GM18526 (cell line): ENCODE results near the gene RAP1GAP.

ENCODE experiments used
- POLR2A ChIP-seq: IDR thresholded peaks from 3 replicates; pipeline ENCODE4 v1.6.1; 2011; ENCODE audit not compliant: insufficient read length; ENCODE audit errors: extremely low read depth

The RAP1GAP gene

DNA sequence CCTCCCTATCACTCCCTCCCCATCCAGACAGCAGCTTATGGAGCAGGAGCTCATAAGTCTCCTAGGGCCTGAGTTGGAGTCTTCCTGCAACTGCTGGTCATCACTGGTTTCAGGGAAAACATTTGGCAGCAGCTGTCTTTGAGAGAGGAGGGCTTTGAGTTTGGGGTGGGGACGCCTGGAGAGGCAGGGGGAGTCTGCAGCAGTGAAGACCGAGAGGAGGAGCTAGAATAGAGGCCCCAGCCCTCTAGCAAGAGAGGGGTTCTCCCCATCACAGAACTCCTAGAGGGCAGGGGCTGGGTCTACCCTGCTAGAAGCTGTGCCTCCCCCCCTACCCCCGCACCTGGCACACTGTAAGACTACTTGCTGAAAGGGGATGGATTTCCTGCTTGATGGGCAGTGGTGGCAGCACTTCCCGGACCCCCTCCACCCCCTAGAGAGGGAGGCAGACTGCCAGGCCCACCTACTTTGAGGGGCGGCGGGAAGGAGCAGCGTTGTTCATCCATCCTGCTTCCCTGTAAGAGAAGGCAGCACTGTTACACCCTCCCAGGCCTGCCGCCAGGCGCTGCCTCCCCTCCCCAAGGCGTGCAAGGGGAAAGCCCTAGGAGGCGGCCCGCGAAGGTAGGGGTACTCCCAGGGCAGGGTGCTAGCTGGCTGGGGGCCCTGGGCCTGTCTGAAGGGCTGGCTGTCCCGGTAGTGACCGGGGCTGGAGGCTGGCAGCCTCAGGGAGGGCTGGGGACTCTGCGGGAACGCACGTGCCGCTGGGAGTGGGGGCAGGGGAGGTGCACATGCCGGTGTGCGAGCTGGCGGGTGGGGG is 50.4 kb downstream of the RAP1GAP start:
- no peak for TF ChIP-seq POLR2A

DNA sequence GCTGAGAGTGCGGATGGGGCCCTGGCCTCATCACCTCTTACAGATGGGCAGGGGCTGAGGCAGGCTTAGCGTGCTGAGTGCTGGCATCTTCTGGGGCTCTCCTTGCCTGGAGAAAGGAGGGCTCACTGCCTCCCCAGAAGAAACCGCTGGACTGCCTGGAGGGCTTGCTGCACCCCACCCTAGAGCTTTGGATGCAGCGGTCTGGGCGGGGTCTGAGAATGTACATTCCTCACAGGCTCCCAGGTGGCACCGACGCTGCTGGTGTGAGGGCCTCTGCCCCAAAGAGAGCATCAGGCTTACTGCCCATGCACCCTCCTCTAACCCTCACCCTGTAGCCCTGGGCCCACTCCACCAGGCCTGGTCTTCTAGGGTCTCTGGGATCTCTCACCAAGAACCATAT is 51.1 kb downstream of the RAP1GAP start:
- no peak for TF ChIP-seq POLR2A

DNA sequence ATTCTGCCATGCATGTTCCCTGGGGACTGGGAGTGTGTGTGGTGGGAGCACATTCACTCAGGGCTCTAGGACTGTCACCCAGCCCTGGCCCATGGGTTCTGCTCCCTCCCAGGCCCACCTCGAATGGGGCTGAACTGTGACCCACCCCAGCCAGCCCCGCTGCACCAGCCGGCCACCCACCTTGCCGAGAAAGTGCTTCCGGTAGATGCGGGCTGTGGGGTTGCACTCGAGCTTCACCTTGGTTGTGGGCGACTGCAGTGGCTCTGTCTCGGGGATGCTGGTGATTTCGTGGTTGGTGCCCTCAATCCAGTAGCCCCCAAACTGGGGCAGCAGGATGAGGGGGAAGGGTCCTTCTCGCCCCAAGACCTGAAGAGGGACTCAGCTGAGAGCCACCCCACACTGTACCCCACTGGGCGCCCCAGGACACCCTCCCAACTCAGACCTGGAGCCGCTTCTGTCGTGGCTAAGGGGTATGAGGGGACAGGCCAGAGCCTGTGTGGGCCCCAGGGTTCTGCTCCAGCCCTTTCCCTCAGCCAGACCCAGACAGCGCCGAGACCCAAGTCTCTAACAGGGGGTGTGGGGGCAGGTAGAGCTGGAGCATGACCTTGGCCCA is 51.9 kb downstream of the RAP1GAP start:
- TF ChIP-seq POLR2A: no peak

DNA sequence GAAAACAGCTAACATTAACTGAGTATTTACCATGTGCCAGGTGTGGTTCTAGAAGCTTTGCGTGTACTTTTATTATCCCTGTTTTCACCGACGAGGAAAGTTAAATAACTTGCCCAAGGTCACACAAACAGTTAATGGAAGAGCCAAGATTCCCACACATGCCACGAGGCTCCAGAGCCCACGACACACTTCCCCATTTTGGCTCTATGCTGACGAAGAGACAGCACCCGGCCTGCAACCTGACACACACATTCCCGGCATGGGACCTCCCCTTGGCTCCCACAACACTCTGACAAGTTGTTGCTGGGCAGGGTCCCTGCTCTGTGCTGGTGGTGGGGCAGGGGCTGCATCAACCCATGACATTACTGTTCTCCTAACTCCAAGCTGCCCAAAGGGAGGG is 52.8 kb downstream of the RAP1GAP start:
- TF ChIP-seq POLR2A: no peak

DNA sequence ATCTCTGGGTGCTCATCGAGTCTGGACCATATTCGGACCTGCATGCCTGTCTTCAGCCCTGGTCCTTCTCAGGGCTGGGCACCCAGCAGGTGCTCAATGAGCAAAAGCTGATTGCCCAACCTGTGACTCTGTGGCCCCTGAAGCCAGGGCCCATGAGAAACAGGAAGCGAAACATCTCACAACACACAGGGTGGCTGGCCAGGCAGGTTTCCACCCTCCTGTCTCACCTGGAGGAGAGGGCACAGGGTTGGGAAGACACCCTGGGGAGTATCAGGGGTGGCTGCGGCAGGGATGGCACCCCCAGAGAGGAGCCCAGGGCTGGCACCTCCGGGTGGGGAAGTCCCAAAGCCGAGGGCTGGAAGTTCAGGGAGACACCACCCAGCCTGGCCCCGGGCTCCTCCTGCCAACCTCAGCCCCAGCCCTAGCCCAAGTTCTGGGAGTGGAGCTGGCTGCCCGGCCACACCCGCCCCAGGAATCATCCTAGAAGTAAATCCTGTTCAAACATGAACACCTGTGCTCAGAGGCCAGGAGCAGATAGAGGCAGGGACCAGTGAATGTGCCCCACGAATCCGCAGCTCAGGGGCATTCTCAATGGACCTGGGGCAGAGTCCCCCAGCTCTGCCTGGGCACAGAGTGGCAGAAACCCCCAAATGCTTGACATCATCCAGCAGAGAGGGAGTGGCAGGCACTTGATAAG is 54.6 kb downstream of the RAP1GAP start:
- TF ChIP-seq POLR2A: no peak

DNA sequence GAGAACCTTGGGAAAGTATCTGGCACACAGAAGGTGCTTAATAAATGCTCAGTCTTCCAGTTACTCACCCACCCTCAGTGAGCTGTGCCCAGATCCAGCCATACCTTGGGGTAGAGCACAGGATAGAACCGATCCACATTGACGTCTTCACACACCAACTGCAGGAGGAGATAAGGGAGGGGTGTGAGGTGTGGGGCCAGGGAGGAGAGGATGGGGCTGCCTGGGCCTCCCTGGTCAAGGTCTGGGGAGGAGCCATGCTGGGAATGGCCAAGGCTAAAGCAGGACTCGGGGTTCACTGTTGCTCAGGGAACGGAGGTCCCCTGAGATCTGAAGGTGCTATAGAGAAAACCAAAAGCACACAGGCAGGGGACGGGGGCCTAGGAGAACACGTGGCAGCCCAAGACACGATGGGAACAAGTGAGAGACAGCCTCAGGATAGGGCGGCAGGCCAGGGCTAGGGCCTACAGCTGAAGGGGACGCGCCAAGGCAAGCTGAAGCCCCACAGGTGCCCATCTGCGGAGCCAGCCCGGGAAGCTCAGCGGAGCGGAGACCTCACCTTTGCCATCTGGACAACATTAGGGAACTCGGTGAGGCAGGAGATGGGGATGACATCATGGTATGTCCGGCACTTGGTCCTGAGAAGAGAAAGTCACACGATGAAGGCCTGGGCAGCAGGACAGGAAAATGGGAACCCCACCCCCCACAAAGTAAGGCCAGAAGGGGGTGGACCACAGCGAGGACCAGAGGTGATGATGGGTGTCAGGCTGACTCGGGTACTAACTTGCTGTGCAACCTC is 55.9 kb downstream of the RAP1GAP start:
- TF ChIP-seq POLR2A: no peak

DNA sequence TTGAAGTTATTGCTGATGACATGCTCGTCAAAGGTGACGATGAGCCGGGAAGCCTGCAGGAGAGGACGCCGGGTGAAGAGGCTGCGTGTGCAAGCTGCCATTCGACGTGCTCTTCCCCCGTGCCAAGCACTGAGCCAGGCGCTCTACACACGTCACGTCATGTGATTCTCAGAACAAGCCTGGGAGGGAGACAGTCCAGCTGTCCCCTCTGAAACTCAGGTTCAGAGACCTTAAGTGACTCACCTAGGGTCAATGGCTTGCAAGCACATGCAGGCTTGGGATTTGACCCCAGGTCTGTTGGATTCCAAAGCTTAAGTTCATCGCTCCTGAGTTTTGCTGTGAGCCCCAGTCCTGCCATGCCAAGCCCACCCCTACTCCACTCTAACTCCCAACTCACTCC is 57.1 kb downstream of the RAP1GAP start:
- no peak for TF ChIP-seq POLR2A

DNA sequence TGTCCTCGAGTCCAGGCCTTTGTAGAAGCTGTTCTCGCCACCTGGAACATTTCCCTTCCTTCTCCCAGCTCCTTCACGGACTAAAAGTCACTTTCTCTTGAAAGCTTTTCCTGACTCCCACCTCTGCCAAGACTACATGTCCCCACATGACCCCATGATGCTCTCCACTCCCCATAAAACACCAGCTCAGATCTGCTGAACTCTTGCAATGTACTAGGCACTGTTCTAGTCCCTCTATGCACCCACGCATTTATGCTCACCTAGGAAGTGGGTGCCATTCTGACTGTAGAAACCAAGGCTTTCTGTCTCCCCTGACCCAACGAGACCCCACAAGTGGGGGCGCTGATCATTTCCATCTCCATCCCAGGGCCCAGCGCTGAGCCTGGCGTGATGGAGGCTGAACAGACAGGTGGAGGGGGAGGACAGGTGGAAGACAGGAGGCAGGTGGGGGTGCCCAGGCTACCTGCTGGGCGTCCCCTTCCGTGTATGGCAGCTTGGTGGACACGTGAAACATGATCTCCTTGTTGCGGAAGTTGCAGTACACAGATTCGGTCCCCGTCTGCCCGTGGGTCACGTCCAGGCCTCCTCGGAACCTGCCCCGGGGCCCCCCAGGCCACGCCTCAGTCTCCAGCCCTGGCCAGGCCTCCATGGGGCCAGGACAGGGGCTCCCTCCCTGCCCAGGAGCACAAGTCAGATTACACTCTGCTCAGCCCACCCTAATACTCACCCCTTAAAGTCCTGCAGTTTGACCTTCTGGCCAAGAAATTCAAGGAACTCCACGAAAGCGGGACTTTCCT is 58.0 kb downstream of the RAP1GAP start:
- no peak for TF ChIP-seq POLR2A

DNA sequence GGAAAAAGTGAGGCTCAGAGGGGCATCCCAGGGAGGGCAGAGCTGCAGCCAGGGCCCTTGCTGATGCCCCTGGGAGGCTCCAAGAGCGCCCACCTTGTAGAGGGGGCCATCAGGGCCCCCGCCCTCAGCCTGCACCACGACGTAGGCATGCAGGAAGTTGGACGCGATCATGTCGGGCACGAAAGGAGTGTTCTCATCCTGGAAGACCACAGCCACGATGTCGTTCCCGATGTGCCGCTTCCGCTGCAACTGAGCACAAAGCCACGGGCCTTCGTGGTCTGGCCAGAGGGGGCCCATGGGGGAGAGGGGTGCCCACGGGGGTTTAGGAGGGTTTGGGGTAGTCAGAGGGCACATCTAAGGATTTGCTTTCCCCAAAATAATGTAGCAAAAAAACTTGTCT is 59.1 kb downstream of the RAP1GAP start:
- TF ChIP-seq POLR2A: no peak

DNA sequence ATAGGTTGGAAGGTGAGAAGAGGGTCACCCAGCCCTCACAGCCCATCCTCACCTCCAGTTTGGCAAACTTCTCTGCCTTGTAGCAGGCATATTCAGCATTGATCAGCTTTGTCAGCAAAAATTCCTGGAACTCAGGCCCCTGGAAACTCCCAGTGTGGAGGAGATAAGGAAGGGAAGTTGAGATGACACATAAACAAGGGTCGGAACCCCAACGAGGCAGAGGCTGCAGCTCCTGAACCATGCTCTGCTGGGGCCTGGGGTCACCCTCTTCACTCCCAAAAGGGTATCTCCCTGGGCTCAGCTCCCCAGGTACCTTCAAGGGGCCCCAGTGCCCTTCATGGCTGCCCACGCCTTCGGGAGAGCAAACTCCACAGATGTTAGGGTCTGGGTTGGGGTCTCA is 60.4 kb downstream of the RAP1GAP start:
- TF ChIP-seq POLR2A: no peak

DNA sequence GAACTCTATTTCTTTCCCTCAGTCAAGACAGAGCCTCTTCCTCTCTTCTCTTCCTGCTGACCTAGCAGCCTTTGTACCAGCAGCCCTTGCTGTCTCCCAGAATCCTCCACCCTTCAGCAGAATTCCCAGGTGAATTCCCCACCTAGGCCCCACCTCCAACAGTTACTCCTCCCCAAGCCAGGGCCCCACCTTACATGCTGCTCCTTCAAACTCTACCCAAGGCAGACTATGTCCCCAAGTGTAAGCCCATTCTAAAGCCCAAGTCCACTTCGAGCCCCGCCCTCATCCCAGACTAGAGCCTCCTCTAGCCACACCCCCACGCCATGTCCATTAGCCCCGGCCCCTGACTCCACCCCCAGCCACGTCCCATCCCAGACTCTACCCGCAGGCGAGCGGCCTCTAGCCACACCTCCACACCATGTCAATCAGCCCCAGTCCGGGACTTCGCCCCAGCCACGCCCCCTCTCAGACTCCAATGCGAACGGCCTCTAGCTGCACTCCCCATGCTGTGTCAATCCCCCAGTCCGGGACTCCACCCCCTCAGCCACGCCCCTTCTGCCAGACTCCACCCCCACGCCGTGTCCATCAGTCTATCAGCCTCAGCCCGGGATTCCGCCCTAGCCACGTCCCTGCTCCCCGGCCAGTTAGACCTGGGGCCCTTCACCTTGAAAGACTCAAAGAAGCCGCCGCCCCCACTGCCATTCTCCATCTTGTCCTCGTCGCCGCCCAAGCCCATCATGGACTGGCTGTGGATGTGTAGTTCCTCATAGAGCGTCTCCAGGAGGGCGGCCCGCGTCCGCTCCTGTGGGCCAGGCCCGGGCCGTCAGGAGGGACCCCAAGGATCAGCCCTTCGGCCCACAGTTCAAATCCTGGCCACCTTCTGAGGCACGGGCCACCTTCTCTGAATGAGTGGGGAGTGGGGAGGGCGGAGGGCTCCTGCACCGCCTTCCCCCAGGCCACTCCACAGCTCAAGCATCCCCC is 61.3 kb downstream of the RAP1GAP start:
- no peak for TF ChIP-seq POLR2A

DNA sequence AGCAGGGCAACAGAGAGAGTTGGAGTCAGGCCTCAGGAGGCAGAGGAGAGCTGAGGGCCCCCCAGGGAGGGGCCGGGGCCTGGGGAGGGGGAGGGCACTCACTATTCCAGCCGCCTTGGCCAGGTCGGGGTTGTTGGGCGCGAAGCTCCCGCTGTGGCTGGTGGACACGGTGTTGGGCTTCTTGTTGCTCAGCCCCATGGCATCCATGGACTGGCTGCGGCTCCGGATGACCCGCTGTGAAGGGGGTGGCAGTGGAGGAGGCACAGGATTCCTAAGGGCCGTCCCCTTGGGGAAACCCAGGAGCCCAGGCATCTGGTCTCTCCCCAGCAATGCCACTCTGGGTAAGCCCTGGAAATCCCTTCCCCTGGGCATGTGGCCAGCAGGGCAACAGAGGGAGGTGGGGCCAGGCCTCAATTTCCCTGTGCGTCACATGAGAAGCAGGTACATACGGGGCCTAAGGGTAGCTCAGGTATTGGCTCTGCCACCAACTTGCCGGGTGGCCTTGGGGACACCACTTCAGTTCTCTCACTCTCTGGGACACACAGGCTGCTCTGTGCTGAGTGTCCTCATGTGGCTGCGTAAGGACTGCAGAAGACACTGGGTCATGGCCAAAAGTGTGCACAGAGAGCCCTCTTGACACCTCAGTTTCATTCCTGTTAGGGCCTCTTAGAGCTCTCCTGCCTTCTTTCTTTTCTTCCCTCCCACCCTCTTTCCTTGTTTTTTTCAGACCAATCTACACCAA is 63.0 kb downstream of the RAP1GAP start:
- TF ChIP-seq POLR2A: no peak

DNA sequence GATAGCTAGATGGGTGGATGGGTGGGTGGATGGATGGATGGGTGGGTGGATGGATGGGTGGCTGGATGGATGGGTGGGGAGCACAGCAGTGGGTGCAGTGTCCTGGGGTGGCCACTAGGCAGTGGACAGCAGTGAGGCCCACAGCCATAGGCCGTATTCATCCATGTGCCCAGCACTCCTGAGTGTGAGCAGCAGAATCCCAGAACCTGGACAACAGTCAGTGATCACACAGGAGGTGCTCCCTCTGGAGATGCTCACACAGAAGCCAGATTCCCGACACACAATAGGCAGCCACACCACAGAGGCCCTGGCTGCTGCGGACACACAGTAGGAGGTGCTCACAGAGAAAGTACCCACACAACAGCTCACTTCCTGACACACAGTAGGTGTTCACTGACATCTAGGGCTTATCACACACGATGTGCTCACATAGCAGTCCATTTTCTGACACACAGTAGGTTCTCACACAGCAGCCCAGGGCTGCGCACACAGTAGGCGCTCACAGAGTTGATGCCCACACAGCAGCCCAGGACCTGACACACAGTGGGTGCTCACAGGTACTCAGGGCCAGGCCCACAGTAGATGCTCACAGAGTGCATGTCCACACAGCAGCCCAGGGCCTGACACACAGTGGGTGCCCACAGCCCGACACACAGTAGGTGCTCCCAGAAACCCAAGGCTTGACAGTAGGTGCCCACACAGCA is 64.0 kb downstream of the RAP1GAP start:
- TF ChIP-seq POLR2A: no peak
